ENCODE measurements around the gene TMEM132E.

GRCh38 chr17:34633760-34634159, 54.4 kb downstream of the TMEM132E start:
- TF ChIP-seq FOXA1 (IDR thresholded peaks at IDR 0.05), result no peak
- TF ChIP-seq BHLHE40 (IDR thresholded peaks at IDR 0.05; ENCODE audit: borderline replicate concordance), result no peak
- no peak for TF ChIP-seq TARDBP (IDR thresholded peaks at IDR 0.05)
- no peak for TF ChIP-seq ELF4 (IDR thresholded peaks at IDR 0.05)
- TF ChIP-seq CTBP1 (IDR thresholded peaks at IDR 0.05; ENCODE audit: borderline replicate concordance), result no peak
- TF ChIP-seq NFRKB (IDR thresholded peaks at IDR 0.05), result no peak
- TF ChIP-seq HDGF (IDR thresholded peaks at IDR 0.05; ENCODE audit: borderline replicate concordance), result no peak
